ENCODE measurements around the gene PALD1.

The PALD1 gene

GRCh38 chr10:70518695-70519094 lies 40.1 kb downstream of the PALD1 start:
- in situ Hi-C loops (cut with MboI; ENCODE audit: low sequenced_read_pairs, unreplicated experiment), result no loop called here
- no peak for DNase-seq (ENCODE audit: low spot score)
- TF ChIP-seq CTCF (IDR thresholded peaks at IDR 0.05; ENCODE audit: borderline replicate concordance, control extremely low read depth, extremely low read depth, insufficient read depth, missing control alignments), result no peak

GRCh38 chr10:70523057-70523456 lies 44.5 kb downstream of the PALD1 start:
- in situ Hi-C loops (cut with MboI; ENCODE audit: low sequenced_read_pairs, unreplicated experiment), result no loop called here

GRCh38 chr10:70523549-70523948 lies 45.0 kb downstream of the PALD1 start:
- TF ChIP-seq CTCF (IDR thresholded peaks at IDR 0.05; ENCODE audit: borderline replicate concordance, control extremely low read depth, extremely low read depth, insufficient read depth, missing control alignments), result no peak
- in situ Hi-C loops (cut with MboI; ENCODE audit: low sequenced_read_pairs, unreplicated experiment), result no loop called here
- DNase-seq (ENCODE audit: low spot score), result no peak

More at GRCh38 chr10:70523057-70523456, 44.5 kb downstream of the PALD1 start:
- TF ChIP-seq CTCF (IDR thresholded peaks at IDR 0.05; ENCODE audit: borderline replicate concordance, control extremely low read depth, extremely low read depth, insufficient read depth, missing control alignments), result no peak
- DNase-seq (ENCODE audit: low spot score), result no peak

GRCh38 chr10:70528314-70528713 lies 49.7 kb downstream of the PALD1 start:
- in situ Hi-C loops (cut with MboI; ENCODE audit: low sequenced_read_pairs, unreplicated experiment), result no loop called here
- TF ChIP-seq CTCF (IDR thresholded peaks at IDR 0.05; ENCODE audit: borderline replicate concordance, control extremely low read depth, extremely low read depth, insufficient read depth, missing control alignments), result no peak
- DNase-seq (ENCODE audit: low spot score), result no peak

GRCh38 chr10:70528741-70529362 lies 50.3 kb downstream of the PALD1 start:
- no peak for TF ChIP-seq CTCF (IDR thresholded peaks at IDR 0.05; ENCODE audit: borderline replicate concordance, control extremely low read depth, extremely low read depth, insufficient read depth, missing control alignments)
- no peak for DNase-seq (ENCODE audit: low spot score)
- in situ Hi-C loops (cut with MboI; ENCODE audit: low sequenced_read_pairs, unreplicated experiment), result no loop called here

GRCh38 chr10:70529848-70530247 lies 51.3 kb downstream of the PALD1 start:
- no peak for TF ChIP-seq CTCF (IDR thresholded peaks at IDR 0.05; ENCODE audit: borderline replicate concordance, control extremely low read depth, extremely low read depth, insufficient read depth, missing control alignments)
- in situ Hi-C loops (cut with MboI; ENCODE audit: low sequenced_read_pairs, unreplicated experiment), result loop anchor here (5.0 kb wide), 1 partner anchor 68 kb away; no protein-coding TSS in a partner anchor
- no peak for DNase-seq (ENCODE audit: low spot score)
